Panc1 (cell line): Measurements from ENCODE around the gene IGF1R. TPM values are rescaled to one million over a fixed set of nuclear protein-coding genes. Genes with fewer than 3 reads are reported as not detected.

Source experiments
- ATAC-seq: fragments of 200-7000 bp; cut with Tn5 transposase; 2 replicates; pipeline ENCODE4 v1.9.1; 2020; ENCODE audit warnings: mild to moderate bottlenecking, moderate library complexity
- BruUV-seq: library from RNA; stranded (reverse); fragments of 400-500 nt; replicated peaks from 2 replicates; lab custom pipeline; 2021; lab: Mats Ljungman, UMichigan
- CTCF ChIA-PET: fragments of 300-600 bp; sonication (Branson Sonifier 250); formaldehyde crosslinking; loops from one replicate; lab custom pipeline; 2022; ENCODE audit warnings: antibody characterized with exemption; lab: Charles Lee
- POLR2A ChIA-PET: fragments of 300-600 bp; sonication (Branson Sonifier 250); formaldehyde crosslinking; loops from one replicate; lab custom pipeline; 2022; ENCODE audit warnings: antibody characterized with exemption; lab: Charles Lee
- DNase-seq: peaks from one replicate; pipeline ENCODE4 v3.0.0-alpha.2; 2010; ENCODE audit warnings: low read depth, low spot score
- H3K27ac ChIP-seq: 2 replicates; pipeline ENCODE4 v1.5.1; 2011; ENCODE audit warnings: mild to moderate bottlenecking, low read length, inconsistent platforms
- H3K27me3 ChIP-seq: fragments of 200-500 bp; sonication (Bioruptor generic); 2 replicates; pipeline ENCODE4 v1.6.0; 2014; ENCODE audit warnings: low read length, inconsistent platforms; ENCODE audit not compliant: control insufficient read depth, insufficient read depth
- H3K36me3 ChIP-seq: fragments of 200-500 bp; sonication (Bioruptor generic); 2 replicates; pipeline ENCODE4 v1.5.1; 2014; ENCODE audit warnings: inconsistent platforms, mild to moderate bottlenecking, low read length, moderate library complexity; ENCODE audit not compliant: control insufficient read depth, insufficient read depth
- H3K4me1 ChIP-seq: 2 replicates; pipeline ENCODE4 v1.5.1; 2011; ENCODE audit warnings: inconsistent platforms, mild to moderate bottlenecking, low read length, moderate library complexity; ENCODE audit not compliant: control insufficient read depth, insufficient read depth
- H3K4me3 ChIP-seq, 2 experiments: 2 replicates each; pipeline ENCODE4 v1.5.1; 2011 to 2012; ENCODE audit warnings: low read depth in 2 of 2, low read length in 2 of 2, mild to moderate bottlenecking in 2 of 2, inconsistent platforms in 1 of 2, moderate library complexity in 1 of 2
- H3K9me3 ChIP-seq: fragments of 200-500 bp; sonication (Bioruptor generic); 2 replicates; pipeline ENCODE4 v1.5.1; 2014; ENCODE audit warnings: low read depth, mild to moderate bottlenecking, inconsistent platforms, low read length, moderate library complexity; ENCODE audit not compliant: control insufficient read depth, insufficient read depth
- CTCF ChIP-seq: fragments of 450-650 bp; IDR thresholded peaks from 2 replicates; pipeline ENCODE4 v1.5.1; 2017; ENCODE audit warnings: mild to moderate bottlenecking
- POLR2AphosphoS5 ChIP-seq: IDR thresholded peaks from 2 replicates; pipeline ENCODE4 v1.6.1; 2012; ENCODE audit warnings: mild to moderate bottlenecking, low read depth, low read length, moderate library complexity
- SIN3A ChIP-seq: IDR thresholded peaks from 2 replicates; pipeline ENCODE4 v1.6.1; 2012; ENCODE audit warnings: low read depth, mild to moderate bottlenecking, low read length, moderate library complexity, borderline replicate concordance; ENCODE audit not compliant: insufficient read depth
- TCF7L2 ChIP-seq: IDR thresholded peaks from 2 replicates; pipeline ENCODE4 v1.6.1; 2011; ENCODE audit warnings: mild to moderate bottlenecking, low read depth, low read length, inconsistent platforms
- in situ Hi-C: cut with HindIII; loops from 2 replicates; pipeline ENCODE4 v1.10.0; 2016; ENCODE audit warnings: low sequenced_read_pairs, low pct_unique_long_range_greater_than_20kb
- intact Hi-C: fragments of 100-400 bp; cut with micrococcal nuclease; formaldehyde crosslinking; loops from one replicate; pipeline ENCODE4 v1.10.0; 2022; ENCODE audit not compliant: unreplicated experiment
- total RNA-seq: library from RNA; stranded (reverse); gene quantifications from one replicate; pipeline ENCODE4 v1.2.1, GENCODE V29; 2021; ENCODE audit not compliant: unreplicated experiment
- TF ChIP-seq, protein P1 (sequence below), 2 experiments: IDR thresholded peaks; 2 replicates each; pipeline ENCODE4 v1.6.1; 2011 to 2012; ENCODE audit warnings: low read depth in 2 of 2, control low read depth in 1 of 2, low read length in 1 of 2, mild to moderate bottlenecking in 1 of 2, moderate library complexity in 1 of 2; ENCODE audit not compliant: insufficient read depth in 1 of 2

The IGF1R gene
- total RNA-seq, 1 experiment from 2014 or later: 77.1 TPM

GRCh38 chr15:98628216-98628615 is 20.1 kb upstream of the IGF1R start:
- peaks cover 11% of the 10 kb centered on the region; the same call in 1 of the 2 replicates for H3K27me3 ChIP-seq
- no peak overlapping the region for H3K4me3 ChIP-seq
- H3K9me3 ChIP-seq: no peaks in the 10 kb centered on the region
- no peaks in the 10 kb centered on the region for H3K36me3 ChIP-seq
- ChIA-PET CTCF (no interaction called here), POLR2A (no interaction called here)
- no peaks in the 10 kb centered on the region for H3K4me1 ChIP-seq
- BruUV-seq: no TSS peak
- no peak overlapping the region for H3K27ac ChIP-seq
- DNase-seq (no peak), ATAC-seq (no peak)
- intact Hi-C loops (no loop called here), in situ Hi-C loops (no loop called here)
- TF ChIP-seq TCF7L2 (no peak), CTCF (no peak), POLR2AphosphoS5 (no peak), SIN3A (no peak)
- TF ChIP-seq, protein P1, sequence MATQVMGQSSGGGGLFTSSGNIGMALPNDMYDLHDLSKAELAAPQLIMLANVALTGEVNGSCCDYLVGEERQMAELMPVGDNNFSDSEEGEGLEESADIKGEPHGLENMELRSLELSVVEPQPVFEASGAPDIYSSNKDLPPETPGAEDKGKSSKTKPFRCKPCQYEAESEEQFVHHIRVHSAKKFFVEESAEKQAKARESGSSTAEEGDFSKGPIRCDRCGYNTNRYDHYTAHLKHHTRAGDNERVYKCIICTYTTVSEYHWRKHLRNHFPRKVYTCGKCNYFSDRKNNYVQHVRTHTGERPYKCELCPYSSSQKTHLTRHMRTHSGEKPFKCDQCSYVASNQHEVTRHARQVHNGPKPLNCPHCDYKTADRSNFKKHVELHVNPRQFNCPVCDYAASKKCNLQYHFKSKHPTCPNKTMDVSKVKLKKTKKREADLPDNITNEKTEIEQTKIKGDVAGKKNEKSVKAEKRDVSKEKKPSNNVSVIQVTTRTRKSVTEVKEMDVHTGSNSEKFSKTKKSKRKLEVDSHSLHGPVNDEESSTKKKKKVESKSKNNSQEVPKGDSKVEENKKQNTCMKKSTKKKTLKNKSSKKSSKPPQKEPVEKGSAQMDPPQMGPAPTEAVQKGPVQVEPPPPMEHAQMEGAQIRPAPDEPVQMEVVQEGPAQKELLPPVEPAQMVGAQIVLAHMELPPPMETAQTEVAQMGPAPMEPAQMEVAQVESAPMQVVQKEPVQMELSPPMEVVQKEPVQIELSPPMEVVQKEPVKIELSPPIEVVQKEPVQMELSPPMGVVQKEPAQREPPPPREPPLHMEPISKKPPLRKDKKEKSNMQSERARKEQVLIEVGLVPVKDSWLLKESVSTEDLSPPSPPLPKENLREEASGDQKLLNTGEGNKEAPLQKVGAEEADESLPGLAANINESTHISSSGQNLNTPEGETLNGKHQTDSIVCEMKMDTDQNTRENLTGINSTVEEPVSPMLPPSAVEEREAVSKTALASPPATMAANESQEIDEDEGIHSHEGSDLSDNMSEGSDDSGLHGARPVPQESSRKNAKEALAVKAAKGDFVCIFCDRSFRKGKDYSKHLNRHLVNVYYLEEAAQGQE (IDR thresholded peaks at IDR 0.05; ENCODE audit: insufficient read depth in 1 of 2, low read depth in 2 of 2, low read length in 1 of 2): no peak

- no TSS peak for BruUV-seq
- H3K9me3 ChIP-seq: no peaks in the 10 kb centered on the region
- no peaks in the 10 kb centered on the region for H3K4me1 ChIP-seq
- intact Hi-C loops (no loop called here), in situ Hi-C loops (no loop called here)
- no peaks in the 10 kb centered on the region for H3K36me3 ChIP-seq
- DNase-seq (no peak), ATAC-seq (no peak)
- ChIA-PET CTCF (interaction anchor here (0.5 kb wide), 1 partner anchor 56 kb away, joined by 4 read pairs; no protein-coding TSS in a partner anchor), POLR2A (interaction anchor here (0.6 kb wide), 1 partner anchor 136 kb away, joined by 3 read pairs; no protein-coding TSS in a partner anchor)
- TF ChIP-seq TCF7L2: no peak
- TF ChIP-seq SIN3A: no peak
- no peak for TF ChIP-seq CTCF
- TF ChIP-seq, protein P1 (IDR thresholded peaks at IDR 0.05; ENCODE audit: insufficient read depth in 1 of 2, low read depth in 2 of 2, low read length in 1 of 2): no peak
- no peak for TF ChIP-seq POLR2AphosphoS5
- no peak overlapping the region for H3K27ac ChIP-seq
- no peaks in the 10 kb centered on the region for H3K27me3 ChIP-seq
- H3K4me3 ChIP-seq: no peak overlapping the region
Measured at GRCh38 chr15:98635848-98636247, 12.5 kb upstream of the IGF1R start.
